A549 (cell line): Measurements from ENCODE around the gene MAPRE2.

Experiments
- GATA3 ChIP-seq: IDR thresholded peaks from 2 replicates; pipeline ENCODE4 v1.6.1; 2012; ENCODE audit warnings: borderline replicate concordance
- MAFK ChIP-seq: fragments of 450-650 bp; IDR thresholded peaks from 2 replicates; pipeline ENCODE4 v1.6.1; 2014; ENCODE audit not compliant: partially characterized antibody
- MAX ChIP-seq: IDR thresholded peaks from 2 replicates; pipeline ENCODE4 v1.6.1; 2012
- MYC ChIP-seq: IDR thresholded peaks from 2 replicates; pipeline ENCODE4 v1.6.1; 2012; ENCODE audit warnings: mild to moderate bottlenecking, inconsistent platforms, low read length, improper control_type of control experiment, borderline replicate concordance
- PHF8 ChIP-seq: fragments of 200-600 bp; sonication (generic); IDR thresholded peaks from 2 replicates; pipeline ENCODE4 v1.6.1; 2016; ENCODE audit warnings: low read depth, mild to moderate bottlenecking, antibody characterized with exemption, moderate library complexity, borderline replicate concordance
- POLR2A ChIP-seq: IDR thresholded peaks from 2 replicates; pipeline ENCODE4 v1.6.1; 2012; ENCODE audit warnings: mild to moderate bottlenecking, low read length

- no peak for TF ChIP-seq POLR2A
- TF ChIP-seq MAX = no peak
- TF ChIP-seq MYC = no peak
- no peak for TF ChIP-seq PHF8
- TF ChIP-seq MAFK = no peak
- no peak for TF ChIP-seq GATA3
Measured at GRCh38 chr18:35122586-35123224, 81.5 kb downstream of the MAPRE2 start.
